Right ventricle myocardium superior (tissue), 1 donor: ENCODE results near the gene SLC25A47. TPM values are rescaled to one million over a fixed set of nuclear protein-coding genes. Genes with fewer than 3 reads are reported as not detected.

ENCODE experiments used
- ATAC-seq: fragments of 200-7000 bp; cut with Tn5 transposase; one replicate; pipeline ENCODE4 v1.9.1; 2020; ENCODE audit warnings: mild to moderate bottlenecking; ENCODE audit not compliant: poor library complexity
- DNase-seq: peaks from one replicate; pipeline ENCODE4 v3.0.0-alpha.2; 2020
- intact Hi-C: fragments of 100-400 bp; cut with DNase I; formaldehyde crosslinking; loops from one replicate; pipeline ENCODE4 v1.11.2; 2022
- total RNA-seq: library from RNA; stranded (reverse); fragmentation: NEBNext Ultra II Directional; extraction: Animal tissue kit (Norgen Biotek cat#: 25700); gene quantifications from one replicate; pipeline ENCODE4 v1.2.1, GENCODE V29; 2021
- donor health status: DM: no; HTN: yes; CAD: no; lungs with severe emphysema.

The SLC25A47 gene
- total RNA-seq, 1 donor from 2014 or later = not detected

- ATAC-seq (no peak), DNase-seq (no peak)
- intact Hi-C loops = no loop called here
Measured at GRCh38 chr14:100317389-100317788, 5.8 kb upstream of the SLC25A47 start.

- ATAC-seq = peak; percentile 95
- intact Hi-C loops = no loop called here
- peak; percentile 89 for DNase-seq
Measured at GRCh38 chr14:100317912-100318808, 5.0 kb upstream of the SLC25A47 start.

- intact Hi-C loops = no loop called here
- no peak for DNase-seq
- ATAC-seq = no peak
Measured at GRCh38 chr14:100320157-100320856, 2.8 kb upstream of the SLC25A47 start.

GRCh38 chr14:100321473-100322137 is 1.5 kb upstream of the SLC25A47 start:
- DNase-seq (no peak), ATAC-seq (peak; percentile 48)
- intact Hi-C loops = no loop called here

- DNase-seq (no peak), ATAC-seq (no peak)
- intact Hi-C loops = no loop called here
Measured at GRCh38 chr14:100322138-100322957, 791 bp upstream of the SLC25A47 start.

GRCh38 chr14:100323942-100324307 is 786 bp downstream of the SLC25A47 start:
- intact Hi-C loops = no loop called here
- DNase-seq = no peak
- no peak for ATAC-seq

- intact Hi-C loops = no loop called here
- ATAC-seq (no peak), DNase-seq (no peak)
Measured at GRCh38 chr14:100325231-100325632, 2.1 kb downstream of the SLC25A47 start.

- intact Hi-C loops = no loop called here
- no peak for DNase-seq
Measured at GRCh38 chr14:100325958-100326357, 2.8 kb downstream of the SLC25A47 start.

GRCh38 chr14:100327128-100327527 is 4.0 kb downstream of the SLC25A47 start:
- DNase-seq (no peak), ATAC-seq (no peak)
- intact Hi-C loops = no loop called here

More at GRCh38 chr14:100325958-100326357, 2.8 kb downstream of the SLC25A47 start:
- no peak for ATAC-seq

GRCh38 chr14:100328495-100329163 is 5.5 kb downstream of the SLC25A47 start:
- intact Hi-C loops = no loop called here
- DNase-seq (no peak), ATAC-seq (no peak)

GRCh38 chr14:100329233-100330006 is 6.3 kb downstream of the SLC25A47 start:
- ATAC-seq (no peak), DNase-seq (no peak)
- intact Hi-C loops = no loop called here

- no peak for DNase-seq
- intact Hi-C loops = no loop called here
Measured at GRCh38 chr14:100330007-100330344, 6.8 kb downstream of the SLC25A47 start.

GRCh38 chr14:100330388-100330931 is 7.3 kb downstream of the SLC25A47 start:
- intact Hi-C loops = no loop called here

More at GRCh38 chr14:100330007-100330344, 6.8 kb downstream of the SLC25A47 start:
- ATAC-seq = no peak

GRCh38 chr14:100332071-100332639 is 9.0 kb downstream of the SLC25A47 start:
- no peak for DNase-seq
- ATAC-seq = no peak
- intact Hi-C loops = no loop called here

More at GRCh38 chr14:100330388-100330931, 7.3 kb downstream of the SLC25A47 start:
- no peak for ATAC-seq
- DNase-seq = no peak

GRCh38 chr14:100332797-100333196 is 9.7 kb downstream of the SLC25A47 start:
- ATAC-seq (no peak), DNase-seq (no peak)
- intact Hi-C loops = no loop called here

- intact Hi-C loops = no loop called here
Measured at GRCh38 chr14:100333311-100333710, 10.2 kb downstream of the SLC25A47 start.

GRCh38 chr14:100333827-100334226 is 10.7 kb downstream of the SLC25A47 start:
- ATAC-seq = no peak
- peak; percentile 32 for DNase-seq
- intact Hi-C loops = no loop called here

More at GRCh38 chr14:100333311-100333710, 10.2 kb downstream of the SLC25A47 start:
- ATAC-seq (no peak), DNase-seq (peak; percentile 11)
